ENCODE measurements around the gene RDH5.

Gene RDH5

GRCh38 chr12:55728939-55729818 lies 9.0 kb downstream of the RDH5 start, which contains the start of gene CD63:
CD63 (minus strand) TSS chr12:55729009; CDS start chr12:55728341, 668 bp downstream.
- DNase-seq = peak; percentile 90 to 91

- peak; percentile 71 to 80 for DNase-seq
Measured at GRCh38 chr12:55729819-55730818, 9.9 kb downstream of the RDH5 start.

- DNase-seq = no peak
Measured at GRCh38 chr12:55732288-55732687, 12.1 kb downstream of the RDH5 start.

- DNase-seq = no peak
Measured at GRCh38 chr12:55733021-55733555, 12.9 kb downstream of the RDH5 start.

- DNase-seq = no peak
Measured at GRCh38 chr12:55733858-55734257, 13.7 kb downstream of the RDH5 start.

GRCh38 chr12:55734595-55734994 lies 14.4 kb downstream of the RDH5 start:
- DNase-seq = no peak

- no peak for DNase-seq
Measured at GRCh38 chr12:55736076-55736475, 15.9 kb downstream of the RDH5 start.

- peak; percentile 71 to 84 for DNase-seq
Measured at GRCh38 chr12:55736780-55737580, 16.8 kb downstream of the RDH5 start.

GRCh38 chr12:55737581-55738122 lies 17.5 kb downstream of the RDH5 start:
- DNase-seq = peak; percentile 15 to 27

GRCh38 chr12:55738123-55739024 lies 18.2 kb downstream of the RDH5 start:
- DNase-seq = peak; percentile 88 to 94

- no peak for DNase-seq
Measured at GRCh38 chr12:55739025-55739378, 18.8 kb downstream of the RDH5 start.

- no peak for DNase-seq
Measured at GRCh38 chr12:55741931-55742680, 21.9 kb downstream of the RDH5 start.

- DNase-seq = peak; percentile 62 to 83
Measured at GRCh38 chr12:55742719-55743405, 22.7 kb downstream of the RDH5 start, which contains the start of gene GDF11. GDF11 (plus strand) TSS chr12:55743122; CDS start chr12:55743317, 195 bp downstream.

GRCh38 chr12:55743406-55744339 lies 23.5 kb downstream of the RDH5 start:
- peak; percentile 43 for DNase-seq

- no peak for DNase-seq
Measured at GRCh38 chr12:55744340-55745030, 24.3 kb downstream of the RDH5 start.

- no peak for DNase-seq
Measured at GRCh38 chr12:55745361-55746173, 25.4 kb downstream of the RDH5 start.

All from Kasumi-1 (cell line).